ENCODE results near the gene NABP2.

DNA sequence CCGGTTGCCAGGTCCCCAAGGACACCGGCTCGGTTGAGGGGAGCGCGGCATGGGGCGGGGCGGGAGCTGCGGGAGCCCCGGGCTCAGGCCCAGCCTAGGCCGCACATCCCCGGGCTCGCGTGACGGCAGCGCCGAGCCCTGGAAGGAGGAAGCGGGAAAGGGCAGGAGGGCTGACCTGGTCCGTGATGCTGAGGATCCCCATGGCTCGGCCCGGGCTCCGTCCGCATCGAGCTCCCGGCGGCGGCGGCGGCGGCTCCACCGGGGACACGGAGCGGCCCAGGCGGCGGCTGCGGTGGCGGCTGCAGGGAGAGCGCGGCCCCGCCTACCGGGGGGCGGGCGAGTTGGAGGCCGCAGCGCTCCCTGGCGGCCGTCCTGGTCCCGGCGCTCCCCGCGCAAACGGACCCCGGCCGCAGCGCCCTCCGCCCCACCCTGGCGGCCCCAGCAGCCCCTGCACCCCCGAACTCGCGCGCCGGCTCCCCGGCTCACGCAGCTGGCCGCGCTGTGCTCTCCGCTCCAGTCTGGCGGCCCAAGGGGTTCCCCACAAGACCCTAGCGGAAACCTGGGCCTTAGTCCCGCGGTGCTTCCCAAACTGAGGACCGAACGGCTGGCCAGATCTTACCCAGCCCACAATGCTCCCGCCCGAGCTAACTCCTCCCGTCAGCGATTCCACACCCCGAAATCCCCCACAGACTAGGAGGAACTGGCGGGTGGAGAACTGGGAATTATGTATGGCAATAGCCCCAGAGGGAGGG is 34.1 kb downstream of the NABP2 start, which contains the start of gene ANKRD52:
- TF ChIP-seq, protein P1, sequence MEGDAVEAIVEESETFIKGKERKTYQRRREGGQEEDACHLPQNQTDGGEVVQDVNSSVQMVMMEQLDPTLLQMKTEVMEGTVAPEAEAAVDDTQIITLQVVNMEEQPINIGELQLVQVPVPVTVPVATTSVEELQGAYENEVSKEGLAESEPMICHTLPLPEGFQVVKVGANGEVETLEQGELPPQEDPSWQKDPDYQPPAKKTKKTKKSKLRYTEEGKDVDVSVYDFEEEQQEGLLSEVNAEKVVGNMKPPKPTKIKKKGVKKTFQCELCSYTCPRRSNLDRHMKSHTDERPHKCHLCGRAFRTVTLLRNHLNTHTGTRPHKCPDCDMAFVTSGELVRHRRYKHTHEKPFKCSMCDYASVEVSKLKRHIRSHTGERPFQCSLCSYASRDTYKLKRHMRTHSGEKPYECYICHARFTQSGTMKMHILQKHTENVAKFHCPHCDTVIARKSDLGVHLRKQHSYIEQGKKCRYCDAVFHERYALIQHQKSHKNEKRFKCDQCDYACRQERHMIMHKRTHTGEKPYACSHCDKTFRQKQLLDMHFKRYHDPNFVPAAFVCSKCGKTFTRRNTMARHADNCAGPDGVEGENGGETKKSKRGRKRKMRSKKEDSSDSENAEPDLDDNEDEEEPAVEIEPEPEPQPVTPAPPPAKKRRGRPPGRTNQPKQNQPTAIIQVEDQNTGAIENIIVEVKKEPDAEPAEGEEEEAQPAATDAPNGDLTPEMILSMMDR (IDR thresholded peaks at IDR 0.05), result peak; percentile 99
- 0 out of 2 replicates have a peak, but pooled peaks have one; percentile 59 for TF ChIP-seq ZFX (IDR thresholded peaks at IDR 0.05; ENCODE audit: borderline replicate concordance)

All from 22Rv1 (cell line).